GM12878 (cell line): ENCODE results near the gene TOX2. TPM values are rescaled to one million over a fixed set of nuclear protein-coding genes. Genes with fewer than 3 reads are reported as not detected.

Source experiments
- ATAC-seq: fragments of 200-7000 bp; cut with Tn5 transposase; 3 replicates; pipeline ENCODE4 v1.9.1; 2020; ENCODE audit warnings: mild to moderate bottlenecking, moderate library complexity
- BruUV-seq: library from RNA; stranded (reverse); fragments of 400-500 nt; replicated peaks from 2 replicates; lab custom pipeline; 2021; lab: Mats Ljungman, UMichigan
- CTCF ChIA-PET: fragments of 300-600 bp; sonication (Branson Sonifier 250); formaldehyde crosslinking; extraction: SDS; loops from one replicate; lab custom pipeline; 2021; ENCODE audit warnings: inconsistent platforms; lab: Yijun Ruan, JAX
- POLR2A ChIA-PET: fragments of 350-600 bp; formaldehyde crosslinking; extraction: SDS; loops from one replicate; lab custom pipeline; 2021; ENCODE audit warnings: inconsistent platforms; lab: Charles Lee
- RAD21 ChIA-PET: fragments of 300-600 bp; sonication (Branson Sonifier 250); formaldehyde crosslinking; loops from one replicate; lab custom pipeline; 2023; ENCODE audit warnings: antibody characterized with exemption; ENCODE audit not compliant: unreplicated experiment; lab: Charles Lee
- SMC1A ChIA-PET: fragments of 300-600 bp; sonication (Branson Sonifier 250); formaldehyde crosslinking; loops from one replicate; lab custom pipeline; 2023; ENCODE audit not compliant: unreplicated experiment, uncharacterized antibody; lab: Charles Lee
- DNase-seq: peaks from one replicate; pipeline ENCODE4 v3.0.0-alpha.2; 2011; ENCODE audit warnings: low read depth, low spot score
- FAIRE-seq: peaks from 3 replicates; lab custom pipeline; 2011; peaks lifted over from hg19 to GRCh38; lab: Jason Lieb, UNC
- H2AFZ ChIP-seq: 2 replicates; pipeline ENCODE4 v1.6.0; 2011; ENCODE audit warnings: low read depth, low read length, control low read depth; ENCODE audit not compliant: control insufficient read depth
- H3K27ac ChIP-seq: 2 replicates; pipeline ENCODE4 v1.5.1; 2011; ENCODE audit warnings: control low read depth; ENCODE audit not compliant: control insufficient read depth, insufficient read depth
- H3K27me3 ChIP-seq, 2 experiments: replicated peaks in 1 of 2; 2 replicates each; pipeline versions ENCODE4 v1.6.0 to v1.6.1; 2011; ENCODE audit warnings: low read length in 1 of 2; ENCODE audit not compliant: control insufficient read depth in 2 of 2, insufficient read depth in 2 of 2
- H3K36me3 ChIP-seq, 2 experiments: 2 replicates each; pipeline ENCODE4 v1.5.1; 2011; ENCODE audit warnings: low read length in 1 of 2; ENCODE audit not compliant: control insufficient read depth in 2 of 2, insufficient read depth in 2 of 2
- H3K4me1 ChIP-seq: 2 replicates; pipeline ENCODE4 v1.6.1; 2011; ENCODE audit warnings: mild to moderate bottlenecking, low read length, moderate library complexity, mixed read lengths; ENCODE audit not compliant: control insufficient read depth, insufficient read depth
- H3K4me2 ChIP-seq: 2 replicates; pipeline ENCODE4 v1.6.0; 2011; ENCODE audit warnings: control low read depth; ENCODE audit not compliant: control insufficient read depth, insufficient read depth
- H3K4me3 ChIP-seq: fragments of 200-600 bp; sonication (generic); 2 replicates; pipeline ENCODE4 v1.5.1; 2016
- H3K79me2 ChIP-seq: 2 replicates; pipeline ENCODE4 v1.6.0; 2011; ENCODE audit warnings: low read length; ENCODE audit not compliant: control insufficient read depth, insufficient read depth
- H3K9ac ChIP-seq: 2 replicates; pipeline ENCODE4 v1.8.0; 2011; ENCODE audit warnings: low read length, control low read depth, mixed read lengths; ENCODE audit not compliant: control insufficient read depth, insufficient read depth
- H3K9me3 ChIP-seq: replicated peaks from 3 replicates; pipeline ENCODE4 v1.5.1; 2011; ENCODE audit warnings: mild to moderate bottlenecking, low read length; ENCODE audit not compliant: control insufficient read depth, insufficient read depth
- H4K20me1 ChIP-seq: 2 replicates; pipeline ENCODE4 v1.6.0; 2011; ENCODE audit not compliant: control insufficient read depth, insufficient read depth
- ATF7 ChIP-seq: fragments of 450-650 bp; IDR thresholded peaks from 2 replicates; pipeline ENCODE4 v1.6.1; 2016; ENCODE audit warnings: low read depth, mild to moderate bottlenecking
- BMI1 ChIP-seq: fragments of 450-650 bp; IDR thresholded peaks from 2 replicates; pipeline ENCODE4 v1.6.1; 2016; ENCODE audit warnings: mild to moderate bottlenecking, moderate library complexity, borderline replicate concordance
- HCFC1 ChIP-seq: fragments of 150-350 bp; IDR thresholded peaks from 2 replicates; pipeline ENCODE4 v1.6.1; 2014; ENCODE audit warnings: low read length
- HDAC6 ChIP-seq: fragments of 200-600 bp; sonication (generic); IDR thresholded peaks from one replicate; pipeline ENCODE4 v1.8.0; 2017; ENCODE audit warnings: antibody characterized with exemption; ENCODE audit not compliant: unreplicated experiment
- MAX ChIP-seq: IDR thresholded peaks from 2 replicates; pipeline ENCODE4 v1.6.1; 2012; ENCODE audit warnings: low read depth, low read length, improper control_type of control experiment
- MTA2 ChIP-seq: fragments of 450-650 bp; IDR thresholded peaks from 2 replicates; pipeline ENCODE4 v1.6.1; 2016; ENCODE audit warnings: low read depth, mild to moderate bottlenecking, moderate library complexity
- NFYA ChIP-seq: IDR thresholded peaks from 2 replicates; pipeline ENCODE4 v1.6.1; 2011; ENCODE audit warnings: low read depth, mild to moderate bottlenecking, low read length, improper control_type of control experiment, borderline replicate concordance
- RAD21 ChIP-seq: IDR thresholded peaks from 2 replicates; pipeline ENCODE4 v1.6.1; 2011; ENCODE audit warnings: mild to moderate bottlenecking, low read depth, low read length, moderate library complexity; ENCODE audit not compliant: insufficient read depth
- RAD51 ChIP-seq: fragments of 450-650 bp; IDR thresholded peaks from 2 replicates; pipeline ENCODE4 v1.6.1; 2016; ENCODE audit warnings: moderate library complexity, mild to moderate bottlenecking, inconsistent platforms
- RELA ChIP-seq: fragments of 450-650 bp; IDR thresholded peaks from 2 replicates; pipeline ENCODE4 v1.8.0; 2014; ENCODE audit warnings: borderline replicate concordance; ENCODE audit not compliant: partially characterized antibody
- RFX5 ChIP-seq: IDR thresholded peaks from 2 replicates; pipeline ENCODE4 v1.6.1; 2011; ENCODE audit warnings: low read depth, low read length, improper control_type of control experiment
- SMARCA5 ChIP-seq: fragments of 450-650 bp; IDR thresholded peaks from 2 replicates; pipeline ENCODE4 v1.6.1; 2017; ENCODE audit warnings: mild to moderate bottlenecking
- SP1 ChIP-seq: IDR thresholded peaks from one replicate; pipeline ENCODE4 v1.6.1; 2011; ENCODE audit warnings: low read depth, low read length
- STAT3 ChIP-seq: IDR thresholded peaks from 2 replicates; pipeline ENCODE4 v1.6.1; 2011; ENCODE audit warnings: low read depth, low read length, improper control_type of control experiment
- TAF1 ChIP-seq: IDR thresholded peaks from 2 replicates; pipeline ENCODE4 v1.6.1; 2011; ENCODE audit warnings: mild to moderate bottlenecking, low read depth, low read length, borderline replicate concordance
- ZNF207 ChIP-seq: fragments of 450-650 bp; IDR thresholded peaks from 2 replicates; pipeline ENCODE4 v1.6.1; 2014; ENCODE audit warnings: antibody characterized with exemption, mild to moderate bottlenecking, borderline replicate concordance
- ZNF622 ChIP-seq: fragments of 450-650 bp; IDR thresholded peaks from 2 replicates; pipeline ENCODE4 v1.6.1; 2017; ENCODE audit warnings: mild to moderate bottlenecking, inconsistent platforms
- ZSCAN29 ChIP-seq: fragments of 450-650 bp; IDR thresholded peaks from 2 replicates; pipeline ENCODE4 v1.6.1; 2017; ENCODE audit warnings: mild to moderate bottlenecking, moderate library complexity
- WGBS: methylation state at CpG from one replicate; pipeline ENCODE4 v1.1.6; 2016; ENCODE audit warnings: low lambda C conversion rate; ENCODE audit not compliant: insufficient replicate concordance, insufficient coverage; ENCODE audit errors: missing lambda C conversion rate; 5-methylcytosine and 5-hydroxymethylcytosine counted together
- in situ Hi-C: fragments of 300-500 bp; cut with MboI; formaldehyde crosslinking; loops from 9 replicates; pipeline ENCODE4 v1.14.3; 2018; ENCODE audit warnings: mixed read lengths
- intact Hi-C: fragments of 100-400 bp; cut with micrococcal nuclease; formaldehyde crosslinking; loops from one replicate; pipeline ENCODE4 v1.14.2; 2022; ENCODE audit not compliant: unreplicated experiment
- polyA plus RNA-seq, 11 experiments: library from polyadenylated mRNA; depleted of rRNA in 4 of 11; unstranded in 6 of 11; stranded (reverse) in 5 of 11; fragments of >200 nt; fragmentation: Nextera tagmentation in 4 of 11; fragmentation: Illumina TruSeq in 1 of 11; extraction: Ambion mirVana in 4 of 11; extraction: Trizol in 1 of 11; gene quantifications; 1 replicate in 1 of 11; 2 replicates in 10 of 11; pipeline versions ENCODE4 v1.2.1 to v1.2.3, GENCODE V29; 2011 to 2016; ENCODE audit warnings: inconsistent platforms in 2 of 11, missing spikeins in 2 of 11, low read depth in 1 of 11
- total RNA-seq, 4 experiments: library from RNA; depleted of rRNA in 3 of 4; stranded (reverse); fragments of >200 nt in 3 of 4; fragmentation: Illumina TruSeq in 1 of 4; extraction: Trizol in 1 of 4; gene quantifications; 2 replicates each; pipeline versions ENCODE4 v1.2.1 to v1.2.3, GENCODE V29; 2013 to 2021
- TF ChIP-seq, protein P1 (sequence below), 3 experiments: IDR thresholded peaks in 2 of 3; conservative IDR thresholded peaks in 1 of 3; 2 replicates each; pipeline ENCODE4 v1.5.1; 2011; ENCODE audit warnings: low read depth in 3 of 3, low read length in 3 of 3, mild to moderate bottlenecking in 3 of 3, control low read depth in 2 of 3, moderate library complexity in 2 of 3, inconsistent platforms in 1 of 3, mixed read lengths in 1 of 3; ENCODE audit not compliant: control insufficient read depth in 2 of 3, insufficient read depth in 1 of 3; ENCODE audit errors: extremely low read depth in 1 of 3
- TF ChIP-seq, protein P2 (sequence below): fragments of 150-350 bp; IDR thresholded peaks from 2 replicates; pipeline ENCODE4 v1.6.1; 2016; ENCODE audit warnings: low read depth, low read length

TOX2 gene
- total and polyA plus RNA-seq, 10 of the 15 experiments (the other 5 are each of a cell fraction or from before 2014, with no cell fraction given), result 2.6 to 40.5 (median 7.9) TPM

DNA sequence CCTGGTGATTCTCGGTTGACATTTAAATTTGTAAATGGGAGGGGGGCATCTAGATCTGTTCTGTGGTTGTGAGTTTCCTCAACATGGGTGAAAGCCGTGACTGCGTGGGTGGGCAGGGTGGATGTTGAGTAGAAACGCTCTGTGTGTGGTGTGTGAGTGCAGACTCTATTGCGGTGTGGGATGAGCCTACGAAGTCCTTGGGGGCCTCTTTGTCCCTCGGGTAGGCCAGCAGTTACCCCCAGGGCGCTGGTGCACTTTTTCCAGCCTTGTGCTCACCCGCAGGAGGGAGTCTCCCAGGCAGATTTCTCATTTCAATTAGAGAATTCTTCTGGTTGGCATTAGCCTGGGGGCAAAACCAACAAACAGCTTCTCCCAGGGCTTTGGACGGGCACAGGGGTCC lies 10.6 kb downstream of the TOX2 start:
- ATAC-seq (peak; percentile 73), DNase-seq (peak; percentile 34), FAIRE-seq (no peak)
- intact Hi-C loops (loop anchor here (2.0 kb wide), 1 partner anchor 30 kb away; no protein-coding TSS in a partner anchor), in situ Hi-C loops (no loop called here)
- H3K4me3 ChIP-seq, result no peak overlapping the region
- H3K27ac ChIP-seq, result no peak overlapping the region
- BruUV-seq, result no TSS peak
- no peaks in the 10 kb centered on the region; the same call in 1 of the 2 replicates for H4K20me1 ChIP-seq
- ChIA-PET RAD21 (interaction anchor here (1.0 to 4.3 kb wide), 12 partner anchors 15 to 175 kb away, joined by 3 to 63 read pairs (median 6); no protein-coding TSS in a partner anchor), POLR2A (interaction anchor here (0.7 to 2.3 kb wide), 6 partner anchors 8 to 85 kb away, joined by 3 to 12 read pairs (median 4); no protein-coding TSS in a partner anchor), CTCF (interaction anchor here (0.7 to 4.4 kb wide), 15 partner anchors 8 to 177 kb away, joined by 3 to 69 read pairs (median 4); no protein-coding TSS in a partner anchor), SMC1A (interaction anchor here (0.7 to 4.6 kb wide), 20 partner anchors 8 to 189 kb away, joined by 3 to 110 read pairs (median 6); no protein-coding TSS in a partner anchor)
- WGBS, result 4% methylated on average over 10 of the region's 10 CpGs
- no peaks in the 10 kb centered on the region for H3K27me3 ChIP-seq
- H3K9ac ChIP-seq, result 0 out of 2 replicates have a peak overlapping the region, but pooled peaks have one; percentile 35
- H2AFZ ChIP-seq, result no peak overlapping the region
- no peaks in the 10 kb centered on the region for H3K9me3 ChIP-seq
- H3K4me1 ChIP-seq, result peaks cover 36% of the 10 kb centered on the region
- H3K79me2 ChIP-seq, result no peaks in the 10 kb centered on the region
- H3K4me2 ChIP-seq, result no peak overlapping the region
- H3K36me3 ChIP-seq, result no peaks in the 10 kb centered on the region
- no peak for TF ChIP-seq MAX
- TF ChIP-seq RAD21, result no peak
- no peak for TF ChIP-seq RELA
- no peak for TF ChIP-seq STAT3
- no peak for TF ChIP-seq NFYA
- TF ChIP-seq ZNF622, result no peak
- TF ChIP-seq MTA2, result peak; percentile 44; the same call in 1 of the 2 replicates
- TF ChIP-seq, protein P1, sequence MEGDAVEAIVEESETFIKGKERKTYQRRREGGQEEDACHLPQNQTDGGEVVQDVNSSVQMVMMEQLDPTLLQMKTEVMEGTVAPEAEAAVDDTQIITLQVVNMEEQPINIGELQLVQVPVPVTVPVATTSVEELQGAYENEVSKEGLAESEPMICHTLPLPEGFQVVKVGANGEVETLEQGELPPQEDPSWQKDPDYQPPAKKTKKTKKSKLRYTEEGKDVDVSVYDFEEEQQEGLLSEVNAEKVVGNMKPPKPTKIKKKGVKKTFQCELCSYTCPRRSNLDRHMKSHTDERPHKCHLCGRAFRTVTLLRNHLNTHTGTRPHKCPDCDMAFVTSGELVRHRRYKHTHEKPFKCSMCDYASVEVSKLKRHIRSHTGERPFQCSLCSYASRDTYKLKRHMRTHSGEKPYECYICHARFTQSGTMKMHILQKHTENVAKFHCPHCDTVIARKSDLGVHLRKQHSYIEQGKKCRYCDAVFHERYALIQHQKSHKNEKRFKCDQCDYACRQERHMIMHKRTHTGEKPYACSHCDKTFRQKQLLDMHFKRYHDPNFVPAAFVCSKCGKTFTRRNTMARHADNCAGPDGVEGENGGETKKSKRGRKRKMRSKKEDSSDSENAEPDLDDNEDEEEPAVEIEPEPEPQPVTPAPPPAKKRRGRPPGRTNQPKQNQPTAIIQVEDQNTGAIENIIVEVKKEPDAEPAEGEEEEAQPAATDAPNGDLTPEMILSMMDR (IDR thresholded peaks at IDR 0.05 in 2 of 3, conservative IDR thresholded peaks at IDR 0.05 in 1 of 3; ENCODE audit: control insufficient read depth in 2 of 3, extremely low read depth in 1 of 3, insufficient read depth in 1 of 3, low read depth in 3 of 3, low read length in 3 of 3), result no peak
- TF ChIP-seq HCFC1, result no peak
- TF ChIP-seq BMI1, result no peak
- TF ChIP-seq ATF7, result peak; percentile 80
- no peak for TF ChIP-seq SMARCA5
- TF ChIP-seq ZSCAN29, result no peak
- TF ChIP-seq RFX5, result no peak
- TF ChIP-seq HDAC6, result no peak
- TF ChIP-seq RAD51, result no peak
- no peak for TF ChIP-seq TAF1
- TF ChIP-seq SP1, result no peak
- TF ChIP-seq, protein P2, sequence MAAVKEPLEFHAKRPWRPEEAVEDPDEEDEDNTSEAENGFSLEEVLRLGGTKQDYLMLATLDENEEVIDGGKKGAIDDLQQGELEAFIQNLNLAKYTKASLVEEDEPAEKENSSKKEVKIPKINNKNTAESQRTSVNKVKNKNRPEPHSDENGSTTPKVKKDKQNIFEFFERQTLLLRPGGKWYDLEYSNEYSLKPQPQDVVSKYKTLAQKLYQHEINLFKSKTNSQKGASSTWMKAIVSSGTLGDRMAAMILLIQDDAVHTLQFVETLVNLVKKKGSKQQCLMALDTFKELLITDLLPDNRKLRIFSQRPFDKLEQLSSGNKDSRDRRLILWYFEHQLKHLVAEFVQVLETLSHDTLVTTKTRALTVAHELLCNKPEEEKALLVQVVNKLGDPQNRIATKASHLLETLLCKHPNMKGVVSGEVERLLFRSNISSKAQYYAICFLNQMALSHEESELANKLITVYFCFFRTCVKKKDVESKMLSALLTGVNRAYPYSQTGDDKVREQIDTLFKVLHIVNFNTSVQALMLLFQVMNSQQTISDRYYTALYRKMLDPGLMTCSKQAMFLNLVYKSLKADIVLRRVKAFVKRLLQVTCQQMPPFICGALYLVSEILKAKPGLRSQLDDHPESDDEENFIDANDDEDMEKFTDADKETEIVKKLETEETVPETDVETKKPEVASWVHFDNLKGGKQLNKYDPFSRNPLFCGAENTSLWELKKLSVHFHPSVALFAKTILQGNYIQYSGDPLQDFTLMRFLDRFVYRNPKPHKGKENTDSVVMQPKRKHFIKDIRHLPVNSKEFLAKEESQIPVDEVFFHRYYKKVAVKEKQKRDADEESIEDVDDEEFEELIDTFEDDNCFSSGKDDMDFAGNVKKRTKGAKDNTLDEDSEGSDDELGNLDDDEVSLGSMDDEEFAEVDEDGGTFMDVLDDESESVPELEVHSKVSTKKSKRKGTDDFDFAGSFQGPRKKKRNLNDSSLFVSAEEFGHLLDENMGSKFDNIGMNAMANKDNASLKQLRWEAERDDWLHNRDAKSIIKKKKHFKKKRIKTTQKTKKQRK, result no peak
- TF ChIP-seq ZNF207, result no peak
